HG03139 (cell line): ENCODE measurements around the gene WWC1.

Experiments used
- ATAC-seq: cut with Tn5 transposase; IDR thresholded peaks from one replicate; pipeline ENCODE4 v1.9.1; 2021; ENCODE audit not compliant: unreplicated experiment

WWC1 gene

GRCh38 chr5:168359820-168360460 is 68.5 kb downstream of the WWC1 start:
- no peak for ATAC-seq

GRCh38 chr5:168360521-168361285 is 69.3 kb downstream of the WWC1 start:
- no peak for ATAC-seq

- ATAC-seq = no peak
Measured at GRCh38 chr5:168362097-168362885, 70.8 kb downstream of the WWC1 start.

GRCh38 chr5:168364151-168364661 is 72.8 kb downstream of the WWC1 start:
- ATAC-seq = no peak

GRCh38 chr5:168364750-168365550 is 73.5 kb downstream of the WWC1 start:
- no peak for ATAC-seq

- ATAC-seq = no peak
Measured at GRCh38 chr5:168365581-168366081, 74.2 kb downstream of the WWC1 start.

GRCh38 chr5:168366116-168366515 is 74.7 kb downstream of the WWC1 start:
- no peak for ATAC-seq

- no peak for ATAC-seq
Measured at GRCh38 chr5:168368854-168369253, 77.4 kb downstream of the WWC1 start.

GRCh38 chr5:168370831-168371230 is 79.4 kb downstream of the WWC1 start:
- ATAC-seq = no peak

- ATAC-seq = peak; percentile 63
Measured at GRCh38 chr5:168372356-168372946, 81.0 kb downstream of the WWC1 start.

- no peak for ATAC-seq
Measured at GRCh38 chr5:168374532-168374931, 83.1 kb downstream of the WWC1 start.

- no peak for ATAC-seq
Measured at GRCh38 chr5:168375214-168375613, 83.8 kb downstream of the WWC1 start.

GRCh38 chr5:168377525-168377924 is 86.1 kb downstream of the WWC1 start:
- no peak for ATAC-seq

- ATAC-seq = no peak
Measured at GRCh38 chr5:168378741-168379140, 87.3 kb downstream of the WWC1 start.

GRCh38 chr5:168382421-168382820 is 91.0 kb downstream of the WWC1 start:
- ATAC-seq = no peak

- no peak for ATAC-seq
Measured at GRCh38 chr5:168390491-168390890, 99.0 kb downstream of the WWC1 start.

- ATAC-seq = no peak
Measured at GRCh38 chr5:168393773-168394172, 102.3 kb downstream of the WWC1 start.

GRCh38 chr5:168400429-168401220 is 109.2 kb downstream of the WWC1 start:
- ATAC-seq = no peak

GRCh38 chr5:168401226-168401625 is 109.8 kb downstream of the WWC1 start:
- ATAC-seq = no peak
